K562 (cell line): Measurements from ENCODE around the gene PDE4A. TPM values are rescaled to one million over a fixed set of nuclear protein-coding genes. Genes with fewer than 3 reads are reported as not detected.

Experiments used
- CBFB ChIP-seq: sonication (generic); formaldehyde crosslinking; IDR thresholded peaks from 2 replicates; pipeline ENCODE4 v1.4.0; 2020; ENCODE audit warnings: mild to moderate bottlenecking, missing genetic modification reagents
- ELF1 ChIP-seq: fragments of 200-800 bp; sonication (Bioruptor generic); IDR thresholded peaks from 2 replicates; pipeline ENCODE4 v1.6.1; 2016; ENCODE audit warnings: missing genetic modification characterization, missing compliant biosample characterization
- ELF2 ChIP-seq: fragments of 250-450 bp; sonication (Bioruptor Pico); IDR thresholded peaks from 2 replicates; pipeline ENCODE4 v1.5.0; 2021; ENCODE audit warnings: mild to moderate bottlenecking
- ELF4 ChIP-seq: fragments of 450-650 bp; formaldehyde crosslinking; IDR thresholded peaks from 2 replicates; pipeline ENCODE4 v1.4.0; 2022; ENCODE audit warnings: missing genetic modification characterization
- EP300 ChIP-seq: IDR thresholded peaks from 2 replicates; pipeline ENCODE4 v1.6.1; 2012; ENCODE audit warnings: low read length, improper control_type of control experiment
- FOXP4 ChIP-seq: sonication (generic); formaldehyde crosslinking; IDR thresholded peaks from 2 replicates; pipeline ENCODE4 v1.8.0; 2022; ENCODE audit warnings: mild to moderate bottlenecking, missing genetic modification reagents, borderline replicate concordance
- HBP1 ChIP-seq: fragments of 450-650 bp; formaldehyde crosslinking; IDR thresholded peaks from 2 replicates; pipeline ENCODE4 v1.4.0; 2022; ENCODE audit warnings: missing genetic modification characterization
- RERE ChIP-seq: sonication (generic); formaldehyde crosslinking; IDR thresholded peaks from 2 replicates; pipeline ENCODE4 v1.8.0; 2023; ENCODE audit warnings: missing genetic modification reagents, mild to moderate bottlenecking, borderline replicate concordance
- SMAD3 ChIP-seq: fragments of 450-650 bp; formaldehyde crosslinking; conservative IDR thresholded peaks from 2 replicates; pipeline ENCODE4 v1.4.0; 2020; ENCODE audit warnings: mild to moderate bottlenecking
- STAT6 ChIP-seq: sonication (generic); formaldehyde crosslinking; IDR thresholded peaks from 2 replicates; pipeline ENCODE4 v1.8.1; 2023; ENCODE audit warnings: mild to moderate bottlenecking, missing genetic modification reagents
- TCF7L2 ChIP-seq: fragments of 150-350 bp; IDR thresholded peaks from 2 replicates; pipeline ENCODE4 v1.6.1; 2016; ENCODE audit warnings: low read depth, mild to moderate bottlenecking, low read length, moderate library complexity
- ZNF174 ChIP-seq: fragments of 250-450 bp; sonication (Bioruptor Pico); IDR thresholded peaks from 2 replicates; pipeline ENCODE4 v1.4.0; 2020; ENCODE audit warnings: mild to moderate bottlenecking
- ZNF431 ChIP-seq: sonication (generic); formaldehyde crosslinking; IDR thresholded peaks from 2 replicates; pipeline ENCODE4 v1.8.0; 2022; ENCODE audit warnings: mild to moderate bottlenecking, missing genetic modification reagents
- ZNF551 ChIP-seq: fragments of 250-450 bp; sonication (Bioruptor Pico); IDR thresholded peaks from 2 replicates; pipeline ENCODE4 v1.5.0; 2021; ENCODE audit warnings: mild to moderate bottlenecking, moderate library complexity
- polyA plus RNA-seq, 8 experiments: library from polyadenylated mRNA; depleted of rRNA in 4 of 8; stranded (reverse) in 5 of 8; unstranded in 3 of 8; fragments of >200 nt; fragmentation: Nextera tagmentation in 2 of 8; fragmentation: Illumina TruSeq in 1 of 8; extraction: Ambion mirVana in 2 of 8; extraction: Trizol in 1 of 8; gene quantifications; 2 replicates each; pipeline versions ENCODE4 v1.2.1 to v1.2.3, GENCODE V29; 2011 to 2014; ENCODE audit warnings: inconsistent platforms in 1 of 8, missing spikeins in 1 of 8
- total RNA-seq, 7 experiments: library from RNA; depleted of rRNA in 6 of 7; stranded (reverse); fragments of >200 nt in 6 of 7; fragmentation: Illumina TruSeq in 2 of 7; extraction: Trizol in 2 of 7; gene quantifications; 2 replicates each; pipeline versions ENCODE4 v1.2.1 to v1.2.3, GENCODE V29; 2011 to 2021; ENCODE audit warnings: low replicate concordance in 1 of 7

PDE4A gene
- total and polyA plus RNA-seq, 9 of the 15 experiments (the other 6 are each of a cell fraction or from before 2014, with no cell fraction given) = 0.66 to 26.9 (median 4.6) TPM

GRCh38 chr19:10418485-10419199, 1.7 kb upstream of the PDE4A start (continued):
- TF ChIP-seq ELF4 (CRISPR knock-in tag) (no peak), ZNF431 (CRISPR knock-in tag) (no peak), STAT6 (CRISPR knock-in tag) (no peak), ELF1 (tag) (no peak), ZNF174 (CRISPR knock-in tag) (no peak), CBFB (CRISPR knock-in tag) (no peak), RERE (no peak), HBP1 (CRISPR knock-in tag) (no peak), EP300 (no peak), FOXP4 (CRISPR knock-in tag) (no peak), ELF2 (CRISPR knock-in tag) (no peak), SMAD3 (CRISPR knock-in tag) (no peak), TCF7L2 (no peak), ZNF551 (CRISPR knock-in tag) (no peak)
